Retina (tissue), 1 donor: Measurements from ENCODE around the gene DST.
"Not testable (repeated sequence)": the region's sequence is repeated elsewhere in the genome, so short reads cannot be mapped to it uniquely, and the experiment has no call there.

Experiments
- DNase-seq: peaks from one replicate; pipeline ENCODE4 v3.0.0-alpha.2; 2016

Gene DST

GRCh38 chr6:56514395-56514794 is 128.3 kb downstream of the DST start:
- DNase-seq, result no peak

GRCh38 chr6:56513631-56514030 is 129.1 kb downstream of the DST start:
- no peak for DNase-seq

GRCh38 chr6:56511591-56511990 is 131.1 kb downstream of the DST start:
- no peak for DNase-seq

GRCh38 chr6:56510984-56511531 is 131.6 kb downstream of the DST start:
- DNase-seq, result no peak

- no peak for DNase-seq
Measured at GRCh38 chr6:56509031-56509430, 133.7 kb downstream of the DST start.

- no peak for DNase-seq
Measured at GRCh38 chr6:56507517-56507916, 135.2 kb downstream of the DST start.

GRCh38 chr6:56505512-56506260 is 137.0 kb downstream of the DST start:
- DNase-seq, result no peak

- DNase-seq, result no peak
Measured at GRCh38 chr6:56501993-56502392, 140.7 kb downstream of the DST start.

GRCh38 chr6:56499095-56499494 is 143.6 kb downstream of the DST start:
- DNase-seq, result no peak

- no peak for DNase-seq
Measured at GRCh38 chr6:56497691-56498090, 145.0 kb downstream of the DST start.

GRCh38 chr6:56497240-56497639 is 145.4 kb downstream of the DST start:
- DNase-seq, result no peak

GRCh38 chr6:56496650-56497049 is 146.0 kb downstream of the DST start:
- not testable (repeated sequence) for DNase-seq

GRCh38 chr6:56495654-56496053 is 147.0 kb downstream of the DST start:
- no peak for DNase-seq

GRCh38 chr6:56491606-56492328 is 150.9 kb downstream of the DST start:
- DNase-seq, result no peak

GRCh38 chr6:56490993-56491392 is 151.7 kb downstream of the DST start:
- DNase-seq, result no peak

GRCh38 chr6:56489559-56489958 is 153.1 kb downstream of the DST start:
- DNase-seq, result no peak

- no peak for DNase-seq
Measured at GRCh38 chr6:56488281-56488680, 154.4 kb downstream of the DST start.

- no peak for DNase-seq
Measured at GRCh38 chr6:56486681-56487080, 156.0 kb downstream of the DST start.

GRCh38 chr6:56484669-56485068 is 158.0 kb downstream of the DST start:
- DNase-seq, result no peak

GRCh38 chr6:56483929-56484328 is 158.8 kb downstream of the DST start:
- DNase-seq, result no peak

- DNase-seq, result no peak
Measured at GRCh38 chr6:56482525-56482924, 160.2 kb downstream of the DST start.

- DNase-seq, result no peak
Measured at GRCh38 chr6:56481957-56482356, 160.7 kb downstream of the DST start.

GRCh38 chr6:56480654-56481337 is 161.9 kb downstream of the DST start:
- no peak for DNase-seq

- no peak for DNase-seq
Measured at GRCh38 chr6:56480246-56480645, 162.4 kb downstream of the DST start.
